Keratinocyte (primary cell): Measurements from ENCODE around the gene GRB10.

Experiments
- CTCF ChIP-seq, 3 experiments: IDR thresholded peaks in 1 of 3; conservative IDR thresholded peaks in 1 of 3; optimal IDR thresholded peaks in 1 of 3; 2 replicates in 2 of 3; 3 replicates in 1 of 3; pipeline versions ENCODE3 to v1.5.1; 2011; ENCODE audit warnings: low read length in 3 of 3, mild to moderate bottlenecking in 3 of 3, moderate library complexity in 2 of 3, control low read depth in 1 of 3, inconsistent platforms in 1 of 3; ENCODE audit not compliant: insufficient read depth in 2 of 3; ENCODE audit errors: extremely low read depth in 1 of 3
- EZH2 ChIP-seq: IDR thresholded peaks from one replicate; pipeline ENCODE4 v1.6.1; 2012; ENCODE audit warnings: inconsistent platforms, mild to moderate bottlenecking, low read length, moderate library complexity

DNA sequence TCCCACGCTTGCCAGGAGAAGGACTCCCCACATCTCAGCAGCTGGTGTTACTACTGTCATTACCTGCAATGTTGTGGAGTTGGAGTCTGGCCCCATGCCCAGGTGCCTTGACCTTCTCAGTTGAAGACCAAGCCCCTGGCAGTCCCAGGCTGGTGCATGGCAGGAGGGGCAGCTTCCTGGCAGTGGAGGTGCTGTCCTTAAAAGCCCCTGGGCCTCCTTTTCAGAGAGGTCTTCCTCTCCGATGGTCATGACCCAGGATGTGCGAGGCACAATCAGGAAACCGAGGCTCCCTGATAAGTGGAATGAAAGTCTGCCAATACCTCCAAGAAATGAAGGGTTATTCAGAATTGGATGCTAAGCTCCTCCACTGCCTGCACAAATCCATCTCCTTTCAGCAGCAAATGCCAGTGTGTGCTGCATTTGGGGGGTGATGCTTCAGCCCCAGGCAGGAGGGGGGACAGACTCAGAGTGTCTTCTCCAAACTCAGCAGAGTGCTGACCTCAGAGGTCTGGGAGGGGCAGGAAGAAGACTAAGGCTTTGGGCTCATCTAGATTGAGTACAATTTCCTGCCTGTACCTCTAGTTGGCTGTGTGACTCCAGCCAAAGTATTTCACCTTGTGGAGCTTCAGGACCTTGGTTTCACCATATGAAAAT, 120.5 kb downstream of the GRB10 start:
- no peak for TF ChIP-seq CTCF (optimal IDR thresholded peaks at IDR 0.05 in 1 of 3, IDR thresholded peaks at IDR 0.05 in 1 of 3, conservative IDR thresholded peaks at IDR 0.05 in 1 of 3; ENCODE audit: extremely low read depth in 1 of 3, insufficient read depth in 2 of 3, low read length in 3 of 3)
- no peak for TF ChIP-seq EZH2
